NCI-H187 treated with DMSO at 0.1 percent for 48 hours (cell line): ENCODE measurements around the gene MESP2.

Experiments
- DNase-seq: peaks from one replicate; lab custom pipeline; 2025; lab: John Stamatoyannopoulos, UW

Gene MESP2

GRCh38 chr15:89802231-89802928 is 26.2 kb downstream of the MESP2 start:
- no peak for DNase-seq

GRCh38 chr15:89802986-89803824 is 27.1 kb downstream of the MESP2 start:
- no peak for DNase-seq

- no peak for DNase-seq
Observed at GRCh38 chr15:89803941-89804800, 28.0 kb downstream of the MESP2 start.

- no peak for DNase-seq
Observed at GRCh38 chr15:89805241-89806209, 29.4 kb downstream of the MESP2 start.

GRCh38 chr15:89806210-89806558 is 30.1 kb downstream of the MESP2 start:
- DNase-seq, result no peak

- DNase-seq, result no peak
Observed at GRCh38 chr15:89806559-89807550, 30.7 kb downstream of the MESP2 start.

- DNase-seq, result no peak
Observed at GRCh38 chr15:89807689-89808088, 31.6 kb downstream of the MESP2 start.

- no peak for DNase-seq
Observed at GRCh38 chr15:89808160-89808870, 32.2 kb downstream of the MESP2 start.

GRCh38 chr15:89809093-89809786 is 33.1 kb downstream of the MESP2 start:
- DNase-seq, result no peak

- no peak for DNase-seq
Observed at GRCh38 chr15:89809787-89810148, 33.6 kb downstream of the MESP2 start.

GRCh38 chr15:89810837-89811236 is 34.7 kb downstream of the MESP2 start:
- no peak for DNase-seq

GRCh38 chr15:89812011-89812846 is 36.1 kb downstream of the MESP2 start:
- DNase-seq, result no peak

- DNase-seq, result no peak
Observed at GRCh38 chr15:89812847-89813320, 36.8 kb downstream of the MESP2 start.

GRCh38 chr15:89813381-89814111 is 37.4 kb downstream of the MESP2 start:
- DNase-seq, result no peak

GRCh38 chr15:89814112-89814742 is 38.1 kb downstream of the MESP2 start:
- no peak for DNase-seq

- DNase-seq, result no peak
Observed at GRCh38 chr15:89815769-89816168, 39.6 kb downstream of the MESP2 start.
